PFSK-1 (cell line): ENCODE measurements around the gene RDH5.

Experiments
- FOXP2 ChIP-seq: optimal IDR thresholded peaks from 2 replicates; pipeline ENCODE3; 2011; ENCODE audit warnings: borderline replicate concordance, control low read depth, inconsistent platforms; ENCODE audit not compliant: insufficient read depth; ENCODE audit errors: extremely low read length, extremely low read depth
- POLR2AphosphoS5 ChIP-seq: IDR thresholded peaks from 2 replicates; pipeline ENCODE4 v1.6.1; 2012; ENCODE audit warnings: low read depth, mild to moderate bottlenecking, control low read depth, low read length, moderate library complexity
- REST ChIP-seq, 2 experiments: IDR thresholded peaks; 2 replicates each; pipeline versions ENCODE4 v1.6.1 to v1.8.0; 2011 to 2012; ENCODE audit warnings: low read depth in 2 of 2, low read length in 2 of 2, control low read depth in 1 of 2, inconsistent platforms in 1 of 2, mild to moderate bottlenecking in 1 of 2, moderate library complexity in 1 of 2; ENCODE audit not compliant: insufficient read depth in 1 of 2
- SIN3A ChIP-seq: IDR thresholded peaks from 2 replicates; pipeline ENCODE4 v1.6.1; 2012; ENCODE audit warnings: mild to moderate bottlenecking, low read length, moderate library complexity, borderline replicate concordance; ENCODE audit not compliant: insufficient read depth
- TAF1 ChIP-seq: IDR thresholded peaks from 2 replicates; pipeline ENCODE4 v1.6.1; 2012; ENCODE audit warnings: low read length, control low read depth, borderline replicate concordance; ENCODE audit not compliant: insufficient read depth

RDH5 gene

GRCh38 chr12:55718624-55719275 lies 1.4 kb upstream of the RDH5 start:
- no peak for TF ChIP-seq SIN3A
- TF ChIP-seq TAF1, result no peak
- TF ChIP-seq FOXP2, result no peak
- TF ChIP-seq POLR2AphosphoS5, result no peak
- TF ChIP-seq REST (IDR thresholded peaks at IDR 0.05; ENCODE audit: insufficient read depth in 1 of 2, low read depth in 2 of 2, low read length in 2 of 2), result no peak

GRCh38 chr12:55719371-55719770 lies 822 bp upstream of the RDH5 start:
- TF ChIP-seq SIN3A (no peak), FOXP2 (no peak), REST (IDR thresholded peaks at IDR 0.05; ENCODE audit: insufficient read depth in 1 of 2, low read depth in 2 of 2, low read length in 2 of 2) (no peak), POLR2AphosphoS5 (no peak), TAF1 (no peak)

- no peak for TF ChIP-seq FOXP2
These were observed 776 bp downstream of the RDH5 start for GRCh38 chr12:55720894-55721444.

GRCh38 chr12:55721601-55722213 lies 1.5 kb downstream of the RDH5 start:
- TF ChIP-seq TAF1 (no peak), POLR2AphosphoS5 (no peak; the same call in 1 of the 2 replicates), SIN3A (no peak), REST (IDR thresholded peaks at IDR 0.05; ENCODE audit: insufficient read depth in 1 of 2, low read depth in 2 of 2, low read length in 2 of 2) (no peak), FOXP2 (no peak)

GRCh38 chr12:55722948-55723347 lies 2.8 kb downstream of the RDH5 start:
- TF ChIP-seq FOXP2, result no peak
- no peak for TF ChIP-seq REST (IDR thresholded peaks at IDR 0.05; ENCODE audit: insufficient read depth in 1 of 2, low read depth in 2 of 2, low read length in 2 of 2)
- TF ChIP-seq TAF1, result no peak
- TF ChIP-seq SIN3A, result no peak
- no peak; the same call in 1 of the 2 replicates for TF ChIP-seq POLR2AphosphoS5
